Left lung (tissue), 10 donors: ENCODE results near the gene KRTAP10-6. TPM values are rescaled to one million over a fixed set of nuclear protein-coding genes. Genes with fewer than 3 reads are reported as not detected.
"Not testable (repeated sequence)": the region's sequence is repeated elsewhere in the genome, so short reads cannot be mapped to it uniquely, and the experiment has no call there.

ENCODE experiments used
- ATAC-seq: fragments of 200-7000 bp; cut with Tn5 transposase; one replicate; pipeline ENCODE4 v1.9.1; 2020; ENCODE audit warnings: moderate library complexity
- DNase-seq, 4 donors: peaks; one replicate each; pipeline ENCODE4 v3.0.0-alpha.2; 2013 to 2020
- H3K27ac ChIP-seq, 2 donors: fragments of 200-600 bp; sonication (generic) in 1 of 2; one replicate each; pipeline versions ENCODE4 v1.5.0 to v1.8.0; 2020 to 2021
- H3K27me3 ChIP-seq, 2 donors: fragments of 200-600 bp; sonication (generic) in 1 of 2; one replicate each; pipeline versions ENCODE4 v1.5.0 to v1.8.0; 2020 to 2021
- H3K36me3 ChIP-seq, 2 donors: fragments of 200-600 bp; sonication (generic) in 1 of 2; one replicate each; pipeline versions ENCODE4 v1.5.0 to v1.8.0; 2020 to 2021
- H3K4me1 ChIP-seq, 2 donors: fragments of 200-600 bp; one replicate each; pipeline ENCODE4 v1.8.0; 2021
- H3K4me3 ChIP-seq, 2 donors: fragments of 200-600 bp; sonication (generic) in 1 of 2; one replicate each; pipeline versions ENCODE4 v1.5.0 to v1.8.0; 2020 to 2021; ENCODE audit warnings: mild to moderate bottlenecking in 1 of 2
- H3K9me3 ChIP-seq, 2 donors: fragments of 200-600 bp; sonication (generic) in 1 of 2; one replicate each; pipeline versions ENCODE4 v1.5.0 to v1.8.0; 2020 to 2021
- CTCF ChIP-seq, 2 donors: fragments of 200-600 bp; sonication (generic) in 1 of 2; IDR thresholded peaks; one replicate each; pipeline versions ENCODE4 v1.5.0 to v1.8.0; 2021; ENCODE audit warnings: antibody characterized with exemption in 2 of 2
- intact Hi-C, 2 donors: fragments of 100-400 bp; cut with DNase I; formaldehyde crosslinking; loops; one replicate each; pipeline versions ENCODE4 v1.11.2 to v1.14.2; 2022
- polyA plus RNA-seq, 6 donors: library from polyadenylated mRNA; unstranded; fragments of 120-200 nt; gene quantifications; one replicate each; pipeline ENCODE4 v1.2.1, GENCODE V29; 2013; ENCODE audit not compliant: insufficient read length in 6 of 6
- total RNA-seq, 2 donors: library from RNA; stranded (reverse); fragmentation: NEBNext Ultra II Directional; extraction: Animal tissue kit (Norgen Biotek cat#: 25700); gene quantifications; one replicate each; pipeline ENCODE4 v1.2.1, GENCODE V29; 2021
- donor health status: DM: no; HTN: yes; CAD: no.
- donor health status: DM: no; HTN: no; CAD: no.

KRTAP10-6 gene
- total and polyA plus RNA-seq, 8 donors, result not detected

GRCh38 chr21:44613386-44614155, 21.3 kb upstream of the KRTAP10-6 start:
- Histone ChIP-seq H3K27me3 (peaks cover 0 to 36% of the 10 kb centered on the region in 2 donors), H3K9me3 (peaks cover 0 to 27% of the 10 kb centered on the region in 2 donors), H3K27ac (no peak overlapping the region), H3K4me3 (no peak overlapping the region), H3K4me1 (no peaks in the 10 kb centered on the region), H3K36me3 (no peaks in the 10 kb centered on the region)
- DNase-seq (peak in 1 of 4 donors; percentile 57), ATAC-seq (no peak)
- no peak for TF ChIP-seq CTCF (IDR thresholded peaks at IDR 0.05)
- intact Hi-C loops, result no loop called here

GRCh38 chr21:44612669-44613229, 20.4 kb upstream of the KRTAP10-6 start:
- DNase-seq, result peak in 1 of 4 donors; percentile 78
- no peaks in the 10 kb centered on the region for H3K4me1 ChIP-seq
- H3K27me3 ChIP-seq, result peaks cover 0 to 36% of the 10 kb centered on the region in 2 donors
- no peak for ATAC-seq
- H3K9me3 ChIP-seq, result peaks cover 0 to 27% of the 10 kb centered on the region in 2 donors
- TF ChIP-seq CTCF (IDR thresholded peaks at IDR 0.05), result no peak
- H3K4me3 ChIP-seq, result no peak overlapping the region
- H3K36me3 ChIP-seq, result no peaks in the 10 kb centered on the region
- no peak overlapping the region for H3K27ac ChIP-seq
- intact Hi-C loops, result no loop called here

GRCh38 chr21:44612029-44612486, 19.8 kb upstream of the KRTAP10-6 start, which contains the start of gene KRTAP10-8:
TSS of gene KRTAP10-8 (plus strand) at chr21:44612079. CDS start at chr21:44612101, 22 bp downstream.
- Histone ChIP-seq H3K36me3 (no peaks in the 10 kb centered on the region), H3K4me1 (no peaks in the 10 kb centered on the region)
- DNase-seq, result peak in 1 of 4 donors; percentile 56

GRCh38 chr21:44611551-44611950, 19.2 kb upstream of the KRTAP10-6 start:
- intact Hi-C loops, result no loop called here
- H3K36me3 ChIP-seq, result no peaks in the 10 kb centered on the region
- DNase-seq (no peak), ATAC-seq (no peak)
- peaks cover 0 to 36% of the 10 kb centered on the region in 2 donors for H3K27me3 ChIP-seq
- no peak for TF ChIP-seq CTCF (IDR thresholded peaks at IDR 0.05)
- no peak overlapping the region for H3K4me3 ChIP-seq
- H3K4me1 ChIP-seq, result no peaks in the 10 kb centered on the region
- peaks cover 0 to 29% of the 10 kb centered on the region in 2 donors for H3K9me3 ChIP-seq
- no peak overlapping the region for H3K27ac ChIP-seq

More at GRCh38 chr21:44612029-44612486, 19.8 kb upstream of the KRTAP10-6 start, which contains the start of gene KRTAP10-8:
- intact Hi-C loops, result no loop called here
- Histone ChIP-seq H3K27me3 (peaks cover 0 to 36% of the 10 kb centered on the region in 2 donors), H3K4me3 (no peak within 1 kb of the TSS), H3K9me3 (peaks cover 0 to 27% of the 10 kb centered on the region in 2 donors), H3K27ac (no peak within 1 kb of the TSS)
- ATAC-seq, result no peak
- TF ChIP-seq CTCF (IDR thresholded peaks at IDR 0.05), result no peak

GRCh38 chr21:44610157-44610843, 18.0 kb upstream of the KRTAP10-6 start:
- DNase-seq, H3K27ac ChIP-seq, H3K36me3 ChIP-seq, H3K4me3 ChIP-seq, intact Hi-C loops, ATAC-seq, H3K4me1 ChIP-seq: not testable (repeated sequence)
- Histone ChIP-seq H3K9me3 (peaks cover 0 to 30% of the 10 kb centered on the region in 2 donors), H3K27me3 (peaks cover 0 to 26% of the 10 kb centered on the region in 2 donors)
